ENCODE results near the gene ARAP1.

- TF ChIP-seq, protein P1, sequence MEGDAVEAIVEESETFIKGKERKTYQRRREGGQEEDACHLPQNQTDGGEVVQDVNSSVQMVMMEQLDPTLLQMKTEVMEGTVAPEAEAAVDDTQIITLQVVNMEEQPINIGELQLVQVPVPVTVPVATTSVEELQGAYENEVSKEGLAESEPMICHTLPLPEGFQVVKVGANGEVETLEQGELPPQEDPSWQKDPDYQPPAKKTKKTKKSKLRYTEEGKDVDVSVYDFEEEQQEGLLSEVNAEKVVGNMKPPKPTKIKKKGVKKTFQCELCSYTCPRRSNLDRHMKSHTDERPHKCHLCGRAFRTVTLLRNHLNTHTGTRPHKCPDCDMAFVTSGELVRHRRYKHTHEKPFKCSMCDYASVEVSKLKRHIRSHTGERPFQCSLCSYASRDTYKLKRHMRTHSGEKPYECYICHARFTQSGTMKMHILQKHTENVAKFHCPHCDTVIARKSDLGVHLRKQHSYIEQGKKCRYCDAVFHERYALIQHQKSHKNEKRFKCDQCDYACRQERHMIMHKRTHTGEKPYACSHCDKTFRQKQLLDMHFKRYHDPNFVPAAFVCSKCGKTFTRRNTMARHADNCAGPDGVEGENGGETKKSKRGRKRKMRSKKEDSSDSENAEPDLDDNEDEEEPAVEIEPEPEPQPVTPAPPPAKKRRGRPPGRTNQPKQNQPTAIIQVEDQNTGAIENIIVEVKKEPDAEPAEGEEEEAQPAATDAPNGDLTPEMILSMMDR (IDR thresholded peaks at IDR 0.05 in 4 of 5, conservative IDR thresholded peaks at IDR 0.05 in 1 of 5): no peak
- TF ChIP-seq POLR2A (IDR thresholded peaks at IDR 0.05): no peak
Measured at GRCh38 chr11:72637198-72637597, 115.0 kb downstream of the ARAP1 start.

Measured in gastrocnemius medialis (tissue), 4 donors.